Heart left ventricle (tissue), 13 donors: ENCODE measurements around the gene TANGO6.

Experiments used
- POLR2A ChIP-seq, 2 donors: fragments of 450-650 bp; IDR thresholded peaks; one replicate each; pipeline ENCODE4 v1.6.1; 2017; ENCODE audit warnings: antibody characterized with exemption in 2 of 2, mild to moderate bottlenecking in 2 of 2, moderate library complexity in 2 of 2
- TF ChIP-seq, protein P1 (sequence below), 12 donors: fragments of 200-600 bp; sonication (generic) in 4 of 12; IDR thresholded peaks; one replicate each; pipeline versions ENCODE4 v1.5.0 to v1.8.0; 2018 to 2022; ENCODE audit warnings: antibody characterized with exemption in 12 of 12, mild to moderate bottlenecking in 5 of 12
- donor health status: ischemic (EF 13 %, LVEDD 7.1; RV severe dilation, severe dysfunction).
- donor health status: DM: no; HTN: yes; CAD: no.
- donor health status: DM: no; HTN: no; CAD: no.
- donor health status: ischemic (EF 25% LVEDD 6.9; RV normal size, moderate dysfunction).
- donor health status: ischemic (EF 25% LVEDD 5.7; RV mildly dilated, moderate dysfunction).
- donor health status: ischemic (EF 35%, LVEDD 5.7; RV mildly dilated, moderate dysfunction).
- donor health status: nonischemic (EF 11% LVEDD 7.7; RV severe dilation, severe dysfunction).
- donor health status: DM: yes; HTN: yes; CAD: no.
- donor health status: PGD.
- donor health status: ischemic (EF 29% LVEDD 5.4; RV normal size, mild dysfunction).
- donor health status: nonischemic (EF 23%, LVEDD 6.1; RV moderate dilation, normal function).

DNA sequence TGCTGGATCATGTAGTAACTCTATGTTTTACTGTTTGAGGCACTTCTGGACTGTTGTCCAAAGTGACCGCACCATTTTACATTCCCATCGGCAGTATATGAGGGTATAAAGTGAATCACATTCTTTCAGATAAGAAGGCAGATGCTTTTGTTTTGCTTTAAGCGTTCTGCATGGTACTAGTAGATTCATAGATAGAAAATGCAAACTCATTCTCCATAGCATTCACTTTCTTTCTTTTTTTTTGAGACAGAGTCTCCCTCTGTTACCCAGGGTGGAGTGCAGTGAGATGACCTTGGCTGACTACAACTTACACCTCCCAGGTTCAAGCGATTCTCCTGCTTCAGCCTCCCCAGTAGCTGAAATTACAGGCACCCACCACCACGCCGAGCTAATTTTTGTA lies 40.4 kb downstream of the TANGO6 start:
- TF ChIP-seq, protein P1, sequence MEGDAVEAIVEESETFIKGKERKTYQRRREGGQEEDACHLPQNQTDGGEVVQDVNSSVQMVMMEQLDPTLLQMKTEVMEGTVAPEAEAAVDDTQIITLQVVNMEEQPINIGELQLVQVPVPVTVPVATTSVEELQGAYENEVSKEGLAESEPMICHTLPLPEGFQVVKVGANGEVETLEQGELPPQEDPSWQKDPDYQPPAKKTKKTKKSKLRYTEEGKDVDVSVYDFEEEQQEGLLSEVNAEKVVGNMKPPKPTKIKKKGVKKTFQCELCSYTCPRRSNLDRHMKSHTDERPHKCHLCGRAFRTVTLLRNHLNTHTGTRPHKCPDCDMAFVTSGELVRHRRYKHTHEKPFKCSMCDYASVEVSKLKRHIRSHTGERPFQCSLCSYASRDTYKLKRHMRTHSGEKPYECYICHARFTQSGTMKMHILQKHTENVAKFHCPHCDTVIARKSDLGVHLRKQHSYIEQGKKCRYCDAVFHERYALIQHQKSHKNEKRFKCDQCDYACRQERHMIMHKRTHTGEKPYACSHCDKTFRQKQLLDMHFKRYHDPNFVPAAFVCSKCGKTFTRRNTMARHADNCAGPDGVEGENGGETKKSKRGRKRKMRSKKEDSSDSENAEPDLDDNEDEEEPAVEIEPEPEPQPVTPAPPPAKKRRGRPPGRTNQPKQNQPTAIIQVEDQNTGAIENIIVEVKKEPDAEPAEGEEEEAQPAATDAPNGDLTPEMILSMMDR (IDR thresholded peaks at IDR 0.05), result no peak
- no peak for TF ChIP-seq POLR2A (IDR thresholded peaks at IDR 0.05)
